Osteoblast (primary cell): ENCODE results near the gene CNTRL. TPM values are rescaled to one million over a fixed set of nuclear protein-coding genes. Genes with fewer than 3 reads are reported as not detected.
"Not testable (repeated sequence)": the region's sequence is repeated elsewhere in the genome, so short reads cannot be mapped to it uniquely, and the experiment has no call there.

Experiments
- DNase-seq: peaks from one replicate; pipeline ENCODE4 v3.0.0; 2011; ENCODE audit warnings: low spot score, mixed read lengths; ENCODE audit not compliant: insufficient read length; ENCODE audit errors: missing footprints
- H2AFZ ChIP-seq: 2 replicates; pipeline ENCODE4 v1.6.0; 2011; ENCODE audit warnings: mild to moderate bottlenecking, low read length
- H3K27ac ChIP-seq: 2 replicates; pipeline ENCODE4 v1.5.1; 2011; ENCODE audit warnings: mild to moderate bottlenecking, low read depth, low read length, moderate library complexity
- H3K27me3 ChIP-seq: 2 replicates; pipeline ENCODE4 v1.6.0; 2012; ENCODE audit warnings: mild to moderate bottlenecking, control low read depth, inconsistent platforms, low read length, moderate library complexity; ENCODE audit not compliant: insufficient read depth
- H3K36me3 ChIP-seq: 2 replicates; pipeline ENCODE4 v1.5.1; 2011; ENCODE audit warnings: mild to moderate bottlenecking, low read length, control low read depth, moderate library complexity; ENCODE audit not compliant: insufficient read depth
- H3K4me1 ChIP-seq: 2 replicates; pipeline ENCODE4 v1.5.1; 2011; ENCODE audit warnings: mild to moderate bottlenecking, low read length, control low read depth, moderate library complexity; ENCODE audit not compliant: insufficient read depth
- H3K4me2 ChIP-seq: 2 replicates; pipeline ENCODE4 v1.6.0; 2011; ENCODE audit warnings: mild to moderate bottlenecking, low read length; ENCODE audit not compliant: insufficient read depth
- H3K4me3 ChIP-seq: fragments of 200-600 bp; sonication (generic); 3 replicates; pipeline ENCODE4 v1.5.1; 2012; ENCODE audit warnings: mild to moderate bottlenecking, low read length, inconsistent platforms; ENCODE audit not compliant: insufficient read depth
- H3K79me2 ChIP-seq: 2 replicates; pipeline ENCODE4 v1.6.0; 2012; ENCODE audit warnings: mild to moderate bottlenecking, low read length, control low read depth, inconsistent platforms; ENCODE audit not compliant: insufficient read depth
- H3K9me3 ChIP-seq: 2 replicates; pipeline ENCODE4 v1.5.1; 2011; ENCODE audit warnings: low read depth, low read length, control low read depth
- H4K20me1 ChIP-seq: 2 replicates; pipeline ENCODE4 v1.6.0; 2012; ENCODE audit warnings: mild to moderate bottlenecking, low read length, control low read depth; ENCODE audit not compliant: insufficient read depth
- CTCF ChIP-seq: IDR thresholded peaks from 2 replicates; pipeline ENCODE4 v1.5.1; 2011; ENCODE audit warnings: mild to moderate bottlenecking, low read depth, low read length, moderate library complexity; ENCODE audit errors: extremely low read depth
- total RNA-seq: library from RNA; depleted of rRNA; stranded (reverse); fragments of >200 nt; gene quantifications from 2 replicates; pipeline ENCODE4 v1.2.3, GENCODE V29; 2012

Gene CNTRL
- 7.1 and 8.7 TPM in 2 replicates for total RNA-seq

DNA sequence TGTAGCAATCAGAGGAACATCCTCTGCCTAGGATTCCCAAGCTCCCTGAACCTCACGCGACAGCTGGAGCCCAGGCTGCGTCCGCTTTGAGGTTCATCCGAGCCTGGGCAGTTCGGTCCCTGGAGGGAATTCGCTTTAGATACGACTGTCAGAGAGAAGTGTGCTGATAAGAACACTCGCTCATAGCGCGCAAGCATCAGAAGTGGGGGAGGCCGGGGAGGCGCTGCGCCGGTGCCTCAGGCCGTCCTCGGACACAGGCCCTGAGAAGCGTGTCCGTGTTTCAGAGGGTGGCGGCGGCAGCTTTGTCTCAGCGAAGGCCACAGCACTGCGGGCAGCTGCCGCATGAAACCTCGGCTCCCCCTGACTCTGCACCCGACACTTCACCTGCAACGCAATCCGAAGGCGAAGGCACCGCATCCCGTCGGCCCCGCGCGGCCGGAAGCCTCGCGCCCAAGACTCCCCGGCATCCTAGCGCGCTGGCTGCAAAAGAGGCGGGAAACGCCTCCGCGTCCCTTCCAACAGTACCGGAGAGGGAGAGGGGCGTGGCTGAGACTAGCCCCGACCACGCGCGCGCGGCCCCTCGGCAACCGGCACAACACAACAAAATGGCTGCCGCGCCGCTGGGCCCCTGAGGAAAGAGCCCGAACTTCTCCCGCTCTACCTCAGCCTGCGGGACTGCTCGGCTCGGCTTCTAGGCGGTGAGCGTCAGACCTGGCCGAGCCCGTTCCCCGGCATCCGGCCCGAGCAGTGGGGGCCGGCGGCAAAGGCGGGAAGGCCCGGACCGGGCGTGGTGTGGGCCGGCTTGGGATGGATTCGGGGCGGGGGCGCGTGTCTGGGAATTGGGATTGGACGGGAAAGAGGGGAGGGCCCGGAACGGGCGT lies at the start of gene CNTRL:
Gene CNTRL, plus strand, starts transcription at position 586 of the 881 bp plus-strand sequence. CDS start 13,372 bp downstream, outside the sequence.
- peak within 1 kb of the TSS; percentile 91 for H3K27ac ChIP-seq
- H3K4me2 ChIP-seq, result peak within 1 kb of the TSS; percentile 94
- H3K36me3 ChIP-seq, result no peaks in the 10 kb centered on the region
- peak within 1 kb of the TSS; percentile 97 for H2AFZ ChIP-seq
- DNase-seq, result peak; percentile 95
- H3K4me1 ChIP-seq, result peaks cover 27% of the 10 kb centered on the region
- H4K20me1 ChIP-seq, result no peaks in the 10 kb centered on the region
- H3K79me2 ChIP-seq, result no peaks in the 10 kb centered on the region
- H3K27me3 ChIP-seq, result no peaks in the 10 kb centered on the region
- H3K4me3 ChIP-seq, result peak within 1 kb of the TSS; percentile 96
- no peak for TF ChIP-seq CTCF
- H3K9me3 ChIP-seq, result no peaks in the 10 kb centered on the region

DNA sequence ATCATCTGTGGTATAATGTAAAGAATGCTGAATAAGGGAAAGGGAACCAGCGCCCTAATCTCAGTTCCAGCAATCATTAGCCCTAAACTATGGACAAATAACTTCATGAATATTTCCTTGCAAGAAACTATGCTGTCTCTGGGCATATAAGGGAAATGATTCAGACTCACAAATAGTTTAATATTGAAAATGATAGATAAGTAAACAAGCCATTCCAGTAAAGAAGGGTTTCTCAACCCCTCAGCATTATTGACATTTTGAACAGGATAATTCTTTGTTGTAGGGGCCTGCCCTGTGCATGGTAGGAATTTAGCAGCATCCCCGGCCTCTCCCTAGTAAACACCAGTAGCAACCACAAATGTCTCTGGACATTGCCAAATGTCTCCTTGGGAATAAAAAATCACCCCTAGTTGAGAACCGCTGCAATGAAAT lies 48.5 kb upstream of the CNTRL start:
- H3K36me3 ChIP-seq, result no peaks in the 10 kb centered on the region
- H3K27ac ChIP-seq, result no peak overlapping the region
- H4K20me1 ChIP-seq, result no peaks in the 10 kb centered on the region
- no peak overlapping the region for H3K4me3 ChIP-seq
- no peaks in the 10 kb centered on the region for H3K79me2 ChIP-seq
- no peaks in the 10 kb centered on the region for H3K9me3 ChIP-seq
- DNase-seq, result peak; percentile 52
- H2AFZ ChIP-seq, result peak overlapping the region; percentile 30
- TF ChIP-seq CTCF, result no peak
- peak overlapping the region; percentile 2 for H3K4me2 ChIP-seq
- no peaks in the 10 kb centered on the region for H3K27me3 ChIP-seq
- peaks cover 10% of the 10 kb centered on the region for H3K4me1 ChIP-seq

DNA sequence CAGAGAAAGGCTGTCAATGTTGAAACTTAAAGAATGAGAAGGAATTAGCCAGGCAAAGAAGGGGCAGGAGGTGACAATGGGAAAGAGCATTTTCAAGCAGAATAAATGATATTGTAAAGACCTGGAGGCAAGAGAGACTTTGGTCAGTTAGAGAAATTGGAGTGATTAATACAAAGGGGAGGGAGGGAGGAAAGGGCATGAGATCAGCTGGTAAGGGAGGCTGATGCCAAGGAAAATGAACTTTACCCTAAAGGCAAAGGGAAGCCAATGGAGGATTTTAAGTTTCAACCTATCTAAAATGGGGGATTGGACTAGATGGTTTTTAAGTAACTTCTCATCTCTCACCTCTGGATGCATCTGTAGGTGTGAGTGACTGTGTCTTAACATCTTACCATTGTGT lies 48.0 kb upstream of the CNTRL start:
- peaks cover 10% of the 10 kb centered on the region for H3K4me1 ChIP-seq
- no peak overlapping the region for H3K27ac ChIP-seq
- no peak overlapping the region for H3K4me2 ChIP-seq
- no peaks in the 10 kb centered on the region for H3K79me2 ChIP-seq
- H3K4me3 ChIP-seq, result no peak overlapping the region
- H2AFZ ChIP-seq, result peak overlapping the region; percentile 30
- no peaks in the 10 kb centered on the region for H3K9me3 ChIP-seq
- no peaks in the 10 kb centered on the region for H3K36me3 ChIP-seq
- no peaks in the 10 kb centered on the region for H4K20me1 ChIP-seq
- H3K27me3 ChIP-seq, result no peaks in the 10 kb centered on the region
- DNase-seq, result peak; percentile 22
- TF ChIP-seq CTCF, result no peak

DNA sequence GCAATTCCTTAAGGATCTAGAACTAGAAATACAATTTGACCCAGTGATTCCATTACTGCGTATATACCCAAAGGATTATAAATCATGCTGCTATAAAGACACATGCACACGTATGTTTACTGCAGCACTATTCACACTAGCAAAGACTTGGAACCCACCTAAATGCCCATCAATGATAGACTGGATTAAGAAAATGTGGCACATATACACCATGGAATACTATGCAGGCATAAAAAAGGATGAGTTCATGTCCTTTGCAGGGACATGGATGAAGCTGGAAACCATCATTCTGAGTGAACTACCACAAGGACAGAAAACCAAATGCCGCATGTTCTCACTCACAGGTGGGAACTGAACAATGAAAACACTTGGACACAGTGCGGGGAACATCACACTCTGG lies 46.5 kb upstream of the CNTRL start:
- H3K4me1 ChIP-seq, H3K36me3 ChIP-seq, H2AFZ ChIP-seq, DNase-seq, H3K27ac ChIP-seq, H3K79me2 ChIP-seq, H3K27me3 ChIP-seq, H4K20me1 ChIP-seq, H3K9me3 ChIP-seq, H3K4me3 ChIP-seq, H3K4me2 ChIP-seq: not testable (repeated sequence)
